HG03565 (cell line): ENCODE measurements around the gene CYGB.
"Not testable (repeated sequence)": the region's sequence is repeated elsewhere in the genome, so short reads cannot be mapped to it uniquely, and the experiment has no call there.

ENCODE experiments used
- ATAC-seq: cut with Tn5 transposase; IDR thresholded peaks from one replicate; pipeline ENCODE4 v1.9.1; 2021; ENCODE audit warnings: mild to moderate bottlenecking, moderate library complexity; ENCODE audit not compliant: unreplicated experiment

Gene CYGB

GRCh38 chr17:76567634-76568432 is 30.3 kb upstream of the CYGB start:
- ATAC-seq, result no peak

GRCh38 chr17:76566988-76567431 is 29.5 kb upstream of the CYGB start:
- no peak for ATAC-seq

- ATAC-seq, result no peak
Measured at GRCh38 chr17:76566613-76566943, 29.1 kb upstream of the CYGB start.

GRCh38 chr17:76565728-76566612 is 28.5 kb upstream of the CYGB start:
- ATAC-seq, result no peak

- ATAC-seq, result not testable (repeated sequence)
Measured at GRCh38 chr17:76564991-76565727, 27.6 kb upstream of the CYGB start.

- not testable (repeated sequence) for ATAC-seq
Measured at GRCh38 chr17:76563359-76563758, 25.9 kb upstream of the CYGB start.

GRCh38 chr17:76562734-76563148 is 25.2 kb upstream of the CYGB start:
- ATAC-seq, result no peak

GRCh38 chr17:76561799-76562268 is 24.3 kb upstream of the CYGB start:
- no peak for ATAC-seq

GRCh38 chr17:76561332-76561731 is 23.8 kb upstream of the CYGB start:
- ATAC-seq, result no peak

GRCh38 chr17:76560877-76561221 is 23.3 kb upstream of the CYGB start:
- no peak for ATAC-seq

GRCh38 chr17:76560036-76560876 is 22.7 kb upstream of the CYGB start:
- ATAC-seq, result no peak

- not testable (repeated sequence) for ATAC-seq
Measured at GRCh38 chr17:76559460-76559859, 22.0 kb upstream of the CYGB start.

GRCh38 chr17:76558198-76559095 is 20.9 kb upstream of the CYGB start:
- no peak for ATAC-seq

- peak; percentile 80 for ATAC-seq
Measured at GRCh38 chr17:76557368-76558197, 20.1 kb upstream of the CYGB start.

GRCh38 chr17:76556765-76557367 is 19.4 kb upstream of the CYGB start:
- ATAC-seq, result no peak

- no peak for ATAC-seq
Measured at GRCh38 chr17:76554131-76554530, 16.6 kb upstream of the CYGB start.

GRCh38 chr17:76553178-76553908 is 15.8 kb upstream of the CYGB start:
- ATAC-seq, result no peak
